Thoracic aorta (tissue), 2 donors: ENCODE data around the gene SMTN. TPM values are rescaled to one million over a fixed set of nuclear protein-coding genes. Genes with fewer than 3 reads are reported as not detected.
A peak's percentile ranks its signal among the peaks of the same experiment; 100 is the strongest.

Experiments used
- ATAC-seq: fragments of 150-250 bp; one replicate; pipeline ENCODE4 v1.8.0; 2017; ENCODE audit warnings: low read depth; ENCODE audit not compliant: insufficient number of reproducible peaks, low FRiP score
- DNase-seq: peaks from one replicate; pipeline ENCODE4 v3.0.0-alpha.2; 2020; ENCODE audit warnings: low spot score
- H3K27ac ChIP-seq, 2 donors: fragments of 200-600 bp; sonication (generic); 1 replicate in 1 of 2; 2 replicates in 1 of 2; pipeline ENCODE4 v1.5.1; 2016; ENCODE audit warnings: mild to moderate bottlenecking in 2 of 2, moderate library complexity in 2 of 2
- H3K27me3 ChIP-seq: fragments of 200-600 bp; sonication (generic); replicated peaks from 2 replicates; pipeline ENCODE4 v1.6.0; 2016; ENCODE audit warnings: mild to moderate bottlenecking; ENCODE audit not compliant: insufficient read depth
- H3K36me3 ChIP-seq: fragments of 200-600 bp; sonication (generic); one replicate; pipeline ENCODE4 v1.5.1; 2016
- H3K4me1 ChIP-seq, 2 donors: fragments of 200-600 bp; sonication (generic); 1 replicate in 1 of 2; 2 replicates in 1 of 2; pipeline versions ENCODE4 v1.5.1 to v1.6.0; 2016; ENCODE audit warnings: low read depth in 2 of 2, mild to moderate bottlenecking in 1 of 2; ENCODE audit not compliant: control insufficient read depth in 1 of 2
- H3K4me3 ChIP-seq: fragments of 200-600 bp; sonication (generic); 2 replicates; pipeline ENCODE4 v1.5.1; 2016; ENCODE audit warnings: mild to moderate bottlenecking
- H3K9me3 ChIP-seq: fragments of 200-600 bp; sonication (generic); 2 replicates; pipeline ENCODE4 v1.5.1; 2016
- total RNA-seq, 2 donors: library from RNA; depleted of rRNA; stranded (reverse); fragments of >200 nt; gene quantifications; one replicate each; pipeline versions ENCODE4 v1.1.0 to v1.2.3, GENCODE V29; 2016
- TF ChIP-seq, protein P1 (sequence below): fragments of 200-600 bp; sonication (generic); IDR thresholded peaks from one replicate; pipeline ENCODE4 v1.5.1; 2019; ENCODE audit warnings: antibody characterized with exemption

The SMTN gene
- total RNA-seq, 2 donors from 2014 or later: 632 to 946 TPM

DNA sequence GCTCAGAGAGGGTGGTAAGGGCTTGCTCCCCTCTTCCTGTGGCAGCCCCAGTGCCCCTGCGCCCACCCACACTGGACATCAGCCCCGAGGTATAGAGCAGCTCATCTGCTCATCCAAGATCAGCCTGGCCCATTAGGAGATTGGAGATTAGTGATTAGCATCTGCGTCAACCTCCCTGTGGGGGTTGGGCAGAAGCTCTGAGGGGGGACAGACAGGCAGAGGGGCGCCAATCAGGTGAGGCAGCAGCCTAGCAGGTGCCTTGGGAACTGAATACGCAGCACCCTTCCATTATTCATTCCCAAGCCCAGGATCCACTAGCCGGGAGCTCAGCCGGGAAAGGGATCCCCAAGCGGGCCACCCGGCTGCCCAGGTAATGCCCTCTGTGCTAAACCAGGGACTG, 11.0 kb downstream of the SMTN start:
- DNase-seq: no peak
- no peak for ATAC-seq
- Histone ChIP-seq H3K27ac (peak overlapping the region; percentile 73 to 88), H3K4me1 (peaks cover 19 to 100% of the 10 kb centered on the region in 2 donors), H3K27me3 (no peaks in the 10 kb centered on the region), H3K36me3 (peaks cover 83% of the 10 kb centered on the region), H3K9me3 (no peaks in the 10 kb centered on the region), H3K4me3 (no peak overlapping the region)
- TF ChIP-seq, protein P1, sequence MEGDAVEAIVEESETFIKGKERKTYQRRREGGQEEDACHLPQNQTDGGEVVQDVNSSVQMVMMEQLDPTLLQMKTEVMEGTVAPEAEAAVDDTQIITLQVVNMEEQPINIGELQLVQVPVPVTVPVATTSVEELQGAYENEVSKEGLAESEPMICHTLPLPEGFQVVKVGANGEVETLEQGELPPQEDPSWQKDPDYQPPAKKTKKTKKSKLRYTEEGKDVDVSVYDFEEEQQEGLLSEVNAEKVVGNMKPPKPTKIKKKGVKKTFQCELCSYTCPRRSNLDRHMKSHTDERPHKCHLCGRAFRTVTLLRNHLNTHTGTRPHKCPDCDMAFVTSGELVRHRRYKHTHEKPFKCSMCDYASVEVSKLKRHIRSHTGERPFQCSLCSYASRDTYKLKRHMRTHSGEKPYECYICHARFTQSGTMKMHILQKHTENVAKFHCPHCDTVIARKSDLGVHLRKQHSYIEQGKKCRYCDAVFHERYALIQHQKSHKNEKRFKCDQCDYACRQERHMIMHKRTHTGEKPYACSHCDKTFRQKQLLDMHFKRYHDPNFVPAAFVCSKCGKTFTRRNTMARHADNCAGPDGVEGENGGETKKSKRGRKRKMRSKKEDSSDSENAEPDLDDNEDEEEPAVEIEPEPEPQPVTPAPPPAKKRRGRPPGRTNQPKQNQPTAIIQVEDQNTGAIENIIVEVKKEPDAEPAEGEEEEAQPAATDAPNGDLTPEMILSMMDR: no peak

DNA sequence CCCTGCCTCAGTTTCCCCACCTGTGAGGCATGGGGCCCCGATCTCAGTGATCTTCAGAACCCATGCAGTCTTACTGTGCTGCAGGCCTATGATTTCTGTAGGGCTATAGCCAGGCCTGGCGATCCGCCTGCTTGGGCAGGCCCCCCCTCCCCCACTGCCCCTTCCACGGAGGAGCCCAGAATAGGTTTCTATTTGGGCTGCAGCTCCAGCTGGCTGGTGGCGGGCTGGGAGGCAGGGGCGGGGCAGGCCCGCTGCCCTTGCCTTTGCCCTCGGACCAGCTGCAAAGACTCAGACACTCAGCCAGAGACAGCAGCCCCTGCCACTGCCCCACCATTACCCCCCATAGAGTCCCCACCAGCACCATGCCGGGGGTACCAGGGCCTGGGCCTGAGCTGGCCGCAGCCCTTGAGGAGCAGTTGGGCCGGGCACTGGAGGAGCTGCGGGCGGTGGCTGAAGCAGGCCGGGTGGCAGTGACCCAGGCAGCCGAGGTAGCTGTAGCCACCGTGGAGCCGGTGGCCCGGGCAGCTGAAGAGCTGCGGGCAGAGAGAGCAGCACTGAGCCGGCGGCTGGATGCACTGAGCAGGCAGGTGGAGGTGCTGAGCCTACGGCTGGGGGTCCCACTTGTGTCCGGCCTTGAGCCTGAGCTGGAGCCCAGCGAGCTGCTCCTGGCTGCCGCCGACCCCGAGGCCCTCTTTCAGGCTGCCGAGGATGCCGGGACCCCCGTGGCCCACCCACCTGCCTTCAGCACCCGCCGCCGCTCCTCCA, 12.2 kb downstream of the SMTN start:
- H3K9me3 ChIP-seq: no peaks in the 10 kb centered on the region
- TF ChIP-seq, protein P1: no peak
- DNase-seq (no peak), ATAC-seq (peak; percentile 41)
- peak overlapping the region; percentile 42 for H3K4me3 ChIP-seq
- H3K27ac ChIP-seq: peak overlapping the region; percentile 73 to 88
- H3K27me3 ChIP-seq: no peaks in the 10 kb centered on the region
- peaks cover 81% of the 10 kb centered on the region for H3K36me3 ChIP-seq
- peaks cover 25 to 98% of the 10 kb centered on the region in 2 donors for H3K4me1 ChIP-seq

DNA sequence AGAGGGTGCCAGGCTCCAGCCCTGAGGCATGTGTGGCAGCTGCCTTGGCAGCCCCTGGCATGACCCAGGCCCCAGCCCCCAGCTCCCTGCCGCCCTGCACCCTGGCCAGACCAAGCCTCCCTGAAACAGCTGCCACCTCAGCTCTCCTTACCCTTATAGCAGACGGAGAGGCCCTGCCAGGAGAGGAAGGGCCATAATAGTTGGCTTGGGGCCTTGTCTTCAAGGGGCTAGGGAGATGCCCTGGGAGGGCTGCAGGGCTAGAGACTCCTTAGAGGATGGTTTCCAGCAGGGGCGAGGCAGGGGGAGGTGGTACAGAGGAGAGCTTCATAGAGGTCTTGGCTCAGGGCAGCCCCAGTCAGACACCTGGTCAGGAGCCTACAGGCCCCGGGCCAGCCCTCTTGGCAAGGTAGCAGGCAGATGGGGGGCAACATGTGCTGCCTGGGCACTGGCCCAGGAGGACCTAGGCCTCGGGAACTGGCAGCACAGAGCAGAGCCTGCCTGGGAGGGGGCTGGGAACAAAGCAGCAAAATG, 13.0 kb downstream of the SMTN start:
- no peaks in the 10 kb centered on the region for H3K27me3 ChIP-seq
- DNase-seq: no peak
- peak overlapping the region; percentile 42 for H3K4me3 ChIP-seq
- peaks cover 80% of the 10 kb centered on the region for H3K36me3 ChIP-seq
- TF ChIP-seq, protein P1: no peak
- ATAC-seq: no peak
- H3K9me3 ChIP-seq: no peaks in the 10 kb centered on the region
- H3K27ac ChIP-seq: peak overlapping the region; percentile 73 to 83
- peaks cover 30 to 95% of the 10 kb centered on the region in 2 donors for H3K4me1 ChIP-seq

DNA sequence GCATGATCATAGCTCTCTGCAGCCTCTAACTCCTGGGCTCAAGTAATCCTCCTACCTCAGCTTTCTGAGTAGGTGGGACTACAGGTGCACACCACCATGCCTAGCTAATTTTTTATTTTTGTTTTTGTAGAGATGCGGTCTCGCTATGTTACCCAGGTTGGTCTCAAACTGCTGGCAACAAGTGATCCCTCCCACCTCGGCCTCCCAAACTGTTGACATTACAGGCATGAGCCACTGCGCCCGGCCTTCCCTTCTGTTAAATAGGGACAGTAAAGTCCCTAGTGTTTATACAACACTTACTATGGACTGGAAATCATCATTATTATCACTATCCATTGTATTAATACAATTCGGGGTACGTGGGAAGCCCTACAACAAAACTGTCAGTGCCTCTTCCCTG, 13.6 kb downstream of the SMTN start:
- H3K27me3 ChIP-seq: no peaks in the 10 kb centered on the region
- H3K36me3 ChIP-seq: peaks cover 80% of the 10 kb centered on the region
- H3K9me3 ChIP-seq: no peaks in the 10 kb centered on the region
- no peak for ATAC-seq
- H3K4me3 ChIP-seq: no peak overlapping the region
- peak overlapping the region; percentile 76 to 99 for H3K27ac ChIP-seq
- TF ChIP-seq, protein P1: no peak
- peaks cover 28 to 95% of the 10 kb centered on the region in 2 donors for H3K4me1 ChIP-seq
- DNase-seq: no peak

DNA sequence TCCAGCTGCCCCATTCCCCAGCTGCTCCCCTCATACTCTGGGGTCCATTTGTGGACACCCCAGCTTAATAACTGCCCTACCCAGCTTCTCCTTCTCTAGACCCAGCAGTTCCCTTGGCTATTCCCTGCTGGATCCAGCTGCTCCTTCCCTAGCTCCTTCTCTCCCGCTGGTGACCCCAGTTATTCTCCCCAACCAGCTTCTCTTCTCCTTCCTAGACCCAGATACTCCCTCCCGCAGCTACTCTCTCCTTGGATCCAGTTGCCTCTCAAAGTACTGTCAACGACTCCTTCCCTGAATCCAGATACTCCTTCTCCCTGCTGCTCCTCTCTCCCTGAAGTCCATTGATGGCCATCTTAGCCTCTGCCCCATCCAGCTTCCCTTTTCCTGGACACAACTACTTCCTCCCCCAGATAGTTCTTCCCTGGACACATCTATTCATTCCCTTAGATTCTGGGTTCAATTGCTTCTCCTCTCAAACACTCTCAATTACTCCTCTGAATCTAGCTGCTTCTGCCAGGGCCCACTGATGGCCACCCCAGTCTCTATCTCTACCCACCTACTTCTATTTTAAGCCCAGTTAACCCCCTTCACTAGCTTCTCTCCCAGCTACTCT, 14.6 kb downstream of the SMTN start:
- TF ChIP-seq, protein P1: no peak
- Histone ChIP-seq H3K9me3 (no peaks in the 10 kb centered on the region), H3K27ac (peak overlapping the region; percentile 76 to 99), H3K4me3 (no peak overlapping the region), H3K27me3 (no peaks in the 10 kb centered on the region), H3K4me1 (peaks cover 30 to 95% of the 10 kb centered on the region in 2 donors), H3K36me3 (peaks cover 85% of the 10 kb centered on the region)
- no peak for DNase-seq
- ATAC-seq: no peak
